ENCODE measurements around the gene JAZF1. TPM values are rescaled to one million over a fixed set of nuclear protein-coding genes. Genes with fewer than 3 reads are reported as not detected.

The JAZF1 gene
- total RNA-seq, 1 experiment from 2014 or later = 1.5 TPM

DNA sequence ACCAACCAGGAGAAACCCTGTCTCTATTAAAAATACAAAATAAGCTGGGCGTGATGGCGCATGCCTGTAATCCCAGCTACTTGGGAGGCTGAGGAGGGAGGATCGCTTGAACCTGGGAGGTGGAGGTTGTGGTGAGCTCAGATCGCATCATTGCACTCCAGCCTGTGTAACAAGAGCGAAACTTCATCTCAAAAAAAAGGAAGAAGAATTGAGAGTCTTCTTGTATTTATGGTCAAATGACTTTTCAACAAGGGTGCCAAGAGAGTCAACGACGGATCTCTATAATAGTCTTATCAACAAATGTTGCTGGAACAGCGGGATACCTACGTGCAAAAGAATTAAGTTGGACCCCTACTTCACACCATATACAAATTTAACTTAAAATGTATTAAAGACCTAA, 21.6 kb upstream of the JAZF1 start:
- ChIA-PET POLR2A (ENCODE audit: low non-redundant PET) (interaction anchor here (0.7 kb wide), 1 partner anchor 29 kb away, joined by 6 read pairs; no protein-coding TSS in a partner anchor), CTCF (no interaction called here)
- BruUV-seq (replicated peaks) = no TSS peak
- H3K36me3 ChIP-seq (ENCODE audit: insufficient read depth, low read length, poor library complexity, severe bottlenecking) = no peaks in the 10 kb centered on the region
- H3K27ac ChIP-seq (ENCODE audit: low read depth, low read length, poor library complexity, severe bottlenecking) = no peak overlapping the region
- intact Hi-C loops (cut with micrococcal nuclease; ENCODE audit: unreplicated experiment) = no loop called here
- no peaks in the 10 kb centered on the region for H3K9me3 ChIP-seq (ENCODE audit: low read depth, low read length, poor library complexity, severe bottlenecking)
- no peaks in the 10 kb centered on the region for H3K4me1 ChIP-seq (ENCODE audit: insufficient read depth, low read length, poor library complexity, severe bottlenecking)
- no peak for DNase-seq (ENCODE audit: low spot score)
- TF ChIP-seq EZH2 (IDR thresholded peaks at IDR 0.05; ENCODE audit: borderline replicate concordance, low read depth, low read length, poor library complexity, severe bottlenecking) = no peak
- TF ChIP-seq, protein P1, sequence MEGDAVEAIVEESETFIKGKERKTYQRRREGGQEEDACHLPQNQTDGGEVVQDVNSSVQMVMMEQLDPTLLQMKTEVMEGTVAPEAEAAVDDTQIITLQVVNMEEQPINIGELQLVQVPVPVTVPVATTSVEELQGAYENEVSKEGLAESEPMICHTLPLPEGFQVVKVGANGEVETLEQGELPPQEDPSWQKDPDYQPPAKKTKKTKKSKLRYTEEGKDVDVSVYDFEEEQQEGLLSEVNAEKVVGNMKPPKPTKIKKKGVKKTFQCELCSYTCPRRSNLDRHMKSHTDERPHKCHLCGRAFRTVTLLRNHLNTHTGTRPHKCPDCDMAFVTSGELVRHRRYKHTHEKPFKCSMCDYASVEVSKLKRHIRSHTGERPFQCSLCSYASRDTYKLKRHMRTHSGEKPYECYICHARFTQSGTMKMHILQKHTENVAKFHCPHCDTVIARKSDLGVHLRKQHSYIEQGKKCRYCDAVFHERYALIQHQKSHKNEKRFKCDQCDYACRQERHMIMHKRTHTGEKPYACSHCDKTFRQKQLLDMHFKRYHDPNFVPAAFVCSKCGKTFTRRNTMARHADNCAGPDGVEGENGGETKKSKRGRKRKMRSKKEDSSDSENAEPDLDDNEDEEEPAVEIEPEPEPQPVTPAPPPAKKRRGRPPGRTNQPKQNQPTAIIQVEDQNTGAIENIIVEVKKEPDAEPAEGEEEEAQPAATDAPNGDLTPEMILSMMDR (conservative IDR thresholded peaks at IDR 0.05; ENCODE audit: low read depth, low read length) = no peak
- no peak overlapping the region for H3K4me3 ChIP-seq (ENCODE audit: low read depth, low read length, poor library complexity, severe bottlenecking)
- no peaks in the 10 kb centered on the region for H3K27me3 ChIP-seq (replicated peaks; ENCODE audit: insufficient read depth, low read depth, low read length, poor library complexity)

DNA sequence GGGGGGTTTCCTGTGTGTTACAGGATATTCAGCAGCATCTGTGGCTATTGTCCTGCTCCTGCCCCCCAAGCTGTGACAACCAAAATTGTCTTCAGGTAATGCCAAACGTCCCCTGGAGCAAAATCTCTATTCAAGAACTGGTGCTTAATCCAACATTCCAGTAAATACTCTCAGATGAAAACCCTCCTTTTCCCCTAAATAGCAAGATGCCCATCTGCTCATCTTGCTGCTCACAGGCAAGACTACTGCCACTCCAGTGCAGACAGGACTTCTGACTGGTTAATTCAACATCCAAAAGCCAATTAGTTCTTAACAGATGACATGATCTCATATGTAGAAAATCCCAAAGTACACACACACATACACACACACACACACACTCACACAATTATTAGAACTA, 20.5 kb upstream of the JAZF1 start:
- Histone ChIP-seq H3K36me3 (ENCODE audit: insufficient read depth, low read length, poor library complexity, severe bottlenecking) (no peaks in the 10 kb centered on the region), H3K4me3 (ENCODE audit: low read depth, low read length, poor library complexity, severe bottlenecking) (no peak overlapping the region), H3K27ac (ENCODE audit: low read depth, low read length, poor library complexity, severe bottlenecking) (no peak overlapping the region), H3K4me1 (ENCODE audit: insufficient read depth, low read length, poor library complexity, severe bottlenecking) (no peaks in the 10 kb centered on the region), H3K9me3 (ENCODE audit: low read depth, low read length, poor library complexity, severe bottlenecking) (no peaks in the 10 kb centered on the region), H3K27me3 (replicated peaks; ENCODE audit: insufficient read depth, low read depth, low read length, poor library complexity) (no peaks in the 10 kb centered on the region)
- TF ChIP-seq EZH2 (IDR thresholded peaks at IDR 0.05; ENCODE audit: borderline replicate concordance, low read depth, low read length, poor library complexity, severe bottlenecking) = no peak
- TF ChIP-seq, protein P1 (conservative IDR thresholded peaks at IDR 0.05; ENCODE audit: low read depth, low read length) = no peak
- intact Hi-C loops (cut with micrococcal nuclease; ENCODE audit: unreplicated experiment) = no loop called here
- DNase-seq (ENCODE audit: low spot score) = no peak
- CTCF ChIA-PET = no interaction called here
- POLR2A ChIA-PET (ENCODE audit: low non-redundant PET) = no interaction called here
- BruUV-seq (replicated peaks) = no TSS peak

DNA sequence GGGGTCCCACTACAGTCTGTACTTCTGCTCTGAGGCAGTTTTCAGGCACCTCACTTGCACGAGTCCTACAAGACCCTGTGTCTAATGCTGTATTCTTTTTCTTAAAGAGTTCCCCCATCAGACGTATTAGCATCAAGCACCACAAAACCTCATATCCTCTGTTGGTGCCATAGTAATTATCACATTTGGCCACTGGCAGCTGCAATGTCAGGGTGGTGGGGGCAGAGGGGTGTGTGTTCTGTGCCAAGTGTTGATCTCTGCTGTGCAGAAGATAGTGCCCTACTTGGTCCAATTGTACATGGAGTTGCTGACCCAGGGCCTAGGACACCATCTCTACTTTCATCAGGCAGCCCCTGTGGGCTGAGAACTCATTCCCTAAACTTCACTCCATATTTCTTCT, 20.0 kb upstream of the JAZF1 start:
- POLR2A ChIA-PET (ENCODE audit: low non-redundant PET) = no interaction called here

More for the DNA sequence above, 20.0 kb upstream of the JAZF1 start:
- no TSS peak for BruUV-seq (replicated peaks)
- H3K9me3 ChIP-seq (ENCODE audit: low read depth, low read length, poor library complexity, severe bottlenecking) = no peaks in the 10 kb centered on the region
- H3K4me1 ChIP-seq (ENCODE audit: insufficient read depth, low read length, poor library complexity, severe bottlenecking) = no peaks in the 10 kb centered on the region
- intact Hi-C loops (cut with micrococcal nuclease; ENCODE audit: unreplicated experiment) = no loop called here
- TF ChIP-seq EZH2 (IDR thresholded peaks at IDR 0.05; ENCODE audit: borderline replicate concordance, low read depth, low read length, poor library complexity, severe bottlenecking) = no peak
- TF ChIP-seq, protein P1 (conservative IDR thresholded peaks at IDR 0.05; ENCODE audit: low read depth, low read length) = no peak
- no peak overlapping the region for H3K27ac ChIP-seq (ENCODE audit: low read depth, low read length, poor library complexity, severe bottlenecking)
- H3K36me3 ChIP-seq (ENCODE audit: insufficient read depth, low read length, poor library complexity, severe bottlenecking) = no peaks in the 10 kb centered on the region
- H3K27me3 ChIP-seq (replicated peaks; ENCODE audit: insufficient read depth, low read depth, low read length, poor library complexity) = no peaks in the 10 kb centered on the region
- H3K4me3 ChIP-seq (ENCODE audit: low read depth, low read length, poor library complexity, severe bottlenecking) = no peak overlapping the region
- no peak for DNase-seq (ENCODE audit: low spot score)
- CTCF ChIA-PET = no interaction called here
